GM19043 (cell line): ENCODE data around the gene CNOT11.
"Not testable (repeated sequence)": the region's sequence is repeated elsewhere in the genome, so short reads cannot be mapped to it uniquely, and the experiment has no call there.

Source experiments
- ATAC-seq: cut with Tn5 transposase; IDR thresholded peaks from one replicate; pipeline ENCODE4 v1.9.1; 2021; ENCODE audit warnings: low read depth; ENCODE audit not compliant: unreplicated experiment

Gene CNOT11

GRCh38 chr2:101252408-101253012 is at the start of gene CNOT11:
Gene CNOT11 (plus strand): TSS chr2:101252886. CDS start chr2:101252965, 79 bp downstream.
- peak; percentile 85 for ATAC-seq

GRCh38 chr2:101204400-101205115 is 48.1 kb upstream of the CNOT11 start:
- no peak for ATAC-seq

- no peak for ATAC-seq
Measured at GRCh38 chr2:101205521-101206479, 46.9 kb upstream of the CNOT11 start.

- no peak for ATAC-seq
Measured at GRCh38 chr2:101208830-101209229, 43.9 kb upstream of the CNOT11 start.

- no peak for ATAC-seq
Measured at GRCh38 chr2:101219246-101219645, 33.4 kb upstream of the CNOT11 start.

GRCh38 chr2:101220091-101220490 is 32.6 kb upstream of the CNOT11 start:
- ATAC-seq, result not testable (repeated sequence)

- peak; percentile 99 for ATAC-seq
Measured at GRCh38 chr2:101223814-101224231, 28.9 kb upstream of the CNOT11 start.

GRCh38 chr2:101230541-101231001 is 22.1 kb upstream of the CNOT11 start:
- no peak for ATAC-seq

- no peak for ATAC-seq
Measured at GRCh38 chr2:101231240-101231639, 21.4 kb upstream of the CNOT11 start.

GRCh38 chr2:101231937-101232730 is 20.6 kb upstream of the CNOT11 start:
- no peak for ATAC-seq

GRCh38 chr2:101232770-101233169 is 19.9 kb upstream of the CNOT11 start:
- no peak for ATAC-seq

- ATAC-seq, result no peak
Measured at GRCh38 chr2:101234169-101234938, 18.3 kb upstream of the CNOT11 start.

GRCh38 chr2:101235956-101236355 is 16.7 kb upstream of the CNOT11 start:
- not testable (repeated sequence) for ATAC-seq

- not testable (repeated sequence) for ATAC-seq
Measured at GRCh38 chr2:101237944-101238343, 14.7 kb upstream of the CNOT11 start.

GRCh38 chr2:101238930-101239759 is 13.5 kb upstream of the CNOT11 start:
- no peak for ATAC-seq

- ATAC-seq, result not testable (repeated sequence)
Measured at GRCh38 chr2:101239760-101240118, 12.9 kb upstream of the CNOT11 start.

GRCh38 chr2:101240694-101241093 is 12.0 kb upstream of the CNOT11 start:
- ATAC-seq, result not testable (repeated sequence)

- no peak for ATAC-seq
Measured at GRCh38 chr2:101241158-101241557, 11.5 kb upstream of the CNOT11 start.

- not testable (repeated sequence) for ATAC-seq
Measured at GRCh38 chr2:101244373-101244772, 8.3 kb upstream of the CNOT11 start.
